ENCODE measurements around the gene ERMAP. TPM values are rescaled to one million over a fixed set of nuclear protein-coding genes. Genes with fewer than 3 reads are reported as not detected.
A peak's percentile ranks its signal among the peaks of the same experiment; 100 is the strongest.

Gene ERMAP
- total and polyA plus RNA-seq, 9 of the 15 experiments (the other 6 are each of a cell fraction or from before 2014, with no cell fraction given): 8.0 to 31.4 (median 22.5) TPM

GRCh38 chr1:42846257-42847110 is 29.6 kb downstream of the ERMAP start, which contains the start of gene ZNF691 (continued):
- peak; percentile 98 for TF ChIP-seq ZBTB40 (IDR thresholded peaks at IDR 0.05)
- no peak for TF ChIP-seq ZBTB40 (CRISPR knock-in tag; IDR thresholded peaks at IDR 0.05)
- 0 out of 2 replicates have a peak, but pooled peaks have one; percentile 59 for TF ChIP-seq ELF4 (CRISPR knock-in tag; IDR thresholded peaks at IDR 0.05)
- peak; percentile 92 for TF ChIP-seq ZBTB7A (IDR thresholded peaks at IDR 0.05; ENCODE audit: borderline replicate concordance, control insufficient read depth, low read depth, low read length)
- TF ChIP-seq PHF20 (IDR thresholded peaks at IDR 0.05; ENCODE audit: partially characterized antibody): peak; percentile 68
- TF ChIP-seq HCFC1 (IDR thresholded peaks at IDR 0.05; ENCODE audit: low read depth, low read length): peak; percentile 97
- peak; percentile 32; the same call in 1 of the 2 replicates for TF ChIP-seq REST (IDR thresholded peaks at IDR 0.05; ENCODE audit: borderline replicate concordance)
- 0 out of 2 replicates have a peak, but pooled peaks have one; percentile 65 for TF ChIP-seq REST (CRISPR knock-in tag; IDR thresholded peaks at IDR 0.05; ENCODE audit: low read depth)

Measured in K562 (cell line).